ENCODE results near the gene TRIM50. TPM values are rescaled to one million over a fixed set of nuclear protein-coding genes. Genes with fewer than 3 reads are reported as not detected.

TRIM50 gene
- total and polyA plus RNA-seq, 2 experiments from 2014 or later = 0.10 TPM; not detected in 1

DNA sequence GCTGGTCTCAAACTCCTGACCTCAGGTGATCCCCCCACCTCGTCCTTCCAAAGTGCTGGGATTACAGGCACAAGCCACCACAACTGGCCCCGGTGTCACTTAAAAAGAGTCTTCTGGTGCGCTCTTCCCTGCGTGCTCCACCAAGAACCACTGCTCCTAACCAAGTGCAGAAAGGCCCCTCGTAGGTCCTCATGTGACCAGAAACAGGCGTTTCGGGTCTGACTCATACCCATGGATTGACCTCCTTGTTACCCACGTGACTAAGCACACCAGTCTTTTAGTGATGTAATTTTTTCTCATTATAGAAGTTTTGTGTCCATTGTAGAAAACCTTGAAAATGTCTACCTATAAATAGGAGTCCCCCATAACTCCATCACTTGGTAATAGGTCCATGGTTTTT lies 14.0 kb upstream of the TRIM50 start:
- Histone ChIP-seq H3K36me3 (ENCODE audit: insufficient read depth) (no peaks in the 10 kb centered on the region), H3K9me2 (ENCODE audit: insufficient read depth) (no peaks in the 10 kb centered on the region), H3F3A (replicated peaks; ENCODE audit: low read depth) (no peaks in the 10 kb centered on the region), H3K79me2 (replicated peaks; ENCODE audit: insufficient read depth) (no peaks in the 10 kb centered on the region), H3K27me3 (ENCODE audit: insufficient read depth) (no peaks in the 10 kb centered on the region), H3K4me3 (no peak overlapping the region), H3K4me1 (ENCODE audit: insufficient read depth) (peaks cover 7% of the 10 kb centered on the region; the same call in 1 of the 2 replicates), H4K20me1 (replicated peaks; ENCODE audit: insufficient read depth) (no peaks in the 10 kb centered on the region), H2AFZ (no peak overlapping the region), H3K27ac (ENCODE audit: low read depth) (no peak overlapping the region), H3K4me2 (no peak overlapping the region)
- DNase-seq (ENCODE audit: low spot score) = no peak
- Mint-ChIP-seq H3K27ac (no peak overlapping the region), H3K27me3 (ENCODE audit: insufficient read depth, low read depth, poor library complexity) (peaks cover 10% of the 10 kb centered on the region), H3K36me3 (ENCODE audit: low read depth) (no peaks in the 10 kb centered on the region), H3K9me3 (no peaks in the 10 kb centered on the region), H3K4me3 (no peak overlapping the region), H3K4me1 (peaks cover 37% of the 10 kb centered on the region)
- TF ChIP-seq, protein P1, sequence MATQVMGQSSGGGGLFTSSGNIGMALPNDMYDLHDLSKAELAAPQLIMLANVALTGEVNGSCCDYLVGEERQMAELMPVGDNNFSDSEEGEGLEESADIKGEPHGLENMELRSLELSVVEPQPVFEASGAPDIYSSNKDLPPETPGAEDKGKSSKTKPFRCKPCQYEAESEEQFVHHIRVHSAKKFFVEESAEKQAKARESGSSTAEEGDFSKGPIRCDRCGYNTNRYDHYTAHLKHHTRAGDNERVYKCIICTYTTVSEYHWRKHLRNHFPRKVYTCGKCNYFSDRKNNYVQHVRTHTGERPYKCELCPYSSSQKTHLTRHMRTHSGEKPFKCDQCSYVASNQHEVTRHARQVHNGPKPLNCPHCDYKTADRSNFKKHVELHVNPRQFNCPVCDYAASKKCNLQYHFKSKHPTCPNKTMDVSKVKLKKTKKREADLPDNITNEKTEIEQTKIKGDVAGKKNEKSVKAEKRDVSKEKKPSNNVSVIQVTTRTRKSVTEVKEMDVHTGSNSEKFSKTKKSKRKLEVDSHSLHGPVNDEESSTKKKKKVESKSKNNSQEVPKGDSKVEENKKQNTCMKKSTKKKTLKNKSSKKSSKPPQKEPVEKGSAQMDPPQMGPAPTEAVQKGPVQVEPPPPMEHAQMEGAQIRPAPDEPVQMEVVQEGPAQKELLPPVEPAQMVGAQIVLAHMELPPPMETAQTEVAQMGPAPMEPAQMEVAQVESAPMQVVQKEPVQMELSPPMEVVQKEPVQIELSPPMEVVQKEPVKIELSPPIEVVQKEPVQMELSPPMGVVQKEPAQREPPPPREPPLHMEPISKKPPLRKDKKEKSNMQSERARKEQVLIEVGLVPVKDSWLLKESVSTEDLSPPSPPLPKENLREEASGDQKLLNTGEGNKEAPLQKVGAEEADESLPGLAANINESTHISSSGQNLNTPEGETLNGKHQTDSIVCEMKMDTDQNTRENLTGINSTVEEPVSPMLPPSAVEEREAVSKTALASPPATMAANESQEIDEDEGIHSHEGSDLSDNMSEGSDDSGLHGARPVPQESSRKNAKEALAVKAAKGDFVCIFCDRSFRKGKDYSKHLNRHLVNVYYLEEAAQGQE (IDR thresholded peaks at IDR 0.05; ENCODE audit: unreplicated experiment) = no peak
- TF ChIP-seq JUNB (IDR thresholded peaks at IDR 0.05; ENCODE audit: unreplicated experiment) (no peak), ZNF114 (CRISPR knock-in tag; IDR thresholded peaks at IDR 0.05) (no peak), EZH2phosphoT487 (IDR thresholded peaks at IDR 0.05; ENCODE audit: unreplicated experiment) (no peak), ZNF331 (CRISPR knock-in tag; IDR thresholded peaks at IDR 0.05; ENCODE audit: low read depth) (no peak)
- TF ChIP-seq, protein P2, sequence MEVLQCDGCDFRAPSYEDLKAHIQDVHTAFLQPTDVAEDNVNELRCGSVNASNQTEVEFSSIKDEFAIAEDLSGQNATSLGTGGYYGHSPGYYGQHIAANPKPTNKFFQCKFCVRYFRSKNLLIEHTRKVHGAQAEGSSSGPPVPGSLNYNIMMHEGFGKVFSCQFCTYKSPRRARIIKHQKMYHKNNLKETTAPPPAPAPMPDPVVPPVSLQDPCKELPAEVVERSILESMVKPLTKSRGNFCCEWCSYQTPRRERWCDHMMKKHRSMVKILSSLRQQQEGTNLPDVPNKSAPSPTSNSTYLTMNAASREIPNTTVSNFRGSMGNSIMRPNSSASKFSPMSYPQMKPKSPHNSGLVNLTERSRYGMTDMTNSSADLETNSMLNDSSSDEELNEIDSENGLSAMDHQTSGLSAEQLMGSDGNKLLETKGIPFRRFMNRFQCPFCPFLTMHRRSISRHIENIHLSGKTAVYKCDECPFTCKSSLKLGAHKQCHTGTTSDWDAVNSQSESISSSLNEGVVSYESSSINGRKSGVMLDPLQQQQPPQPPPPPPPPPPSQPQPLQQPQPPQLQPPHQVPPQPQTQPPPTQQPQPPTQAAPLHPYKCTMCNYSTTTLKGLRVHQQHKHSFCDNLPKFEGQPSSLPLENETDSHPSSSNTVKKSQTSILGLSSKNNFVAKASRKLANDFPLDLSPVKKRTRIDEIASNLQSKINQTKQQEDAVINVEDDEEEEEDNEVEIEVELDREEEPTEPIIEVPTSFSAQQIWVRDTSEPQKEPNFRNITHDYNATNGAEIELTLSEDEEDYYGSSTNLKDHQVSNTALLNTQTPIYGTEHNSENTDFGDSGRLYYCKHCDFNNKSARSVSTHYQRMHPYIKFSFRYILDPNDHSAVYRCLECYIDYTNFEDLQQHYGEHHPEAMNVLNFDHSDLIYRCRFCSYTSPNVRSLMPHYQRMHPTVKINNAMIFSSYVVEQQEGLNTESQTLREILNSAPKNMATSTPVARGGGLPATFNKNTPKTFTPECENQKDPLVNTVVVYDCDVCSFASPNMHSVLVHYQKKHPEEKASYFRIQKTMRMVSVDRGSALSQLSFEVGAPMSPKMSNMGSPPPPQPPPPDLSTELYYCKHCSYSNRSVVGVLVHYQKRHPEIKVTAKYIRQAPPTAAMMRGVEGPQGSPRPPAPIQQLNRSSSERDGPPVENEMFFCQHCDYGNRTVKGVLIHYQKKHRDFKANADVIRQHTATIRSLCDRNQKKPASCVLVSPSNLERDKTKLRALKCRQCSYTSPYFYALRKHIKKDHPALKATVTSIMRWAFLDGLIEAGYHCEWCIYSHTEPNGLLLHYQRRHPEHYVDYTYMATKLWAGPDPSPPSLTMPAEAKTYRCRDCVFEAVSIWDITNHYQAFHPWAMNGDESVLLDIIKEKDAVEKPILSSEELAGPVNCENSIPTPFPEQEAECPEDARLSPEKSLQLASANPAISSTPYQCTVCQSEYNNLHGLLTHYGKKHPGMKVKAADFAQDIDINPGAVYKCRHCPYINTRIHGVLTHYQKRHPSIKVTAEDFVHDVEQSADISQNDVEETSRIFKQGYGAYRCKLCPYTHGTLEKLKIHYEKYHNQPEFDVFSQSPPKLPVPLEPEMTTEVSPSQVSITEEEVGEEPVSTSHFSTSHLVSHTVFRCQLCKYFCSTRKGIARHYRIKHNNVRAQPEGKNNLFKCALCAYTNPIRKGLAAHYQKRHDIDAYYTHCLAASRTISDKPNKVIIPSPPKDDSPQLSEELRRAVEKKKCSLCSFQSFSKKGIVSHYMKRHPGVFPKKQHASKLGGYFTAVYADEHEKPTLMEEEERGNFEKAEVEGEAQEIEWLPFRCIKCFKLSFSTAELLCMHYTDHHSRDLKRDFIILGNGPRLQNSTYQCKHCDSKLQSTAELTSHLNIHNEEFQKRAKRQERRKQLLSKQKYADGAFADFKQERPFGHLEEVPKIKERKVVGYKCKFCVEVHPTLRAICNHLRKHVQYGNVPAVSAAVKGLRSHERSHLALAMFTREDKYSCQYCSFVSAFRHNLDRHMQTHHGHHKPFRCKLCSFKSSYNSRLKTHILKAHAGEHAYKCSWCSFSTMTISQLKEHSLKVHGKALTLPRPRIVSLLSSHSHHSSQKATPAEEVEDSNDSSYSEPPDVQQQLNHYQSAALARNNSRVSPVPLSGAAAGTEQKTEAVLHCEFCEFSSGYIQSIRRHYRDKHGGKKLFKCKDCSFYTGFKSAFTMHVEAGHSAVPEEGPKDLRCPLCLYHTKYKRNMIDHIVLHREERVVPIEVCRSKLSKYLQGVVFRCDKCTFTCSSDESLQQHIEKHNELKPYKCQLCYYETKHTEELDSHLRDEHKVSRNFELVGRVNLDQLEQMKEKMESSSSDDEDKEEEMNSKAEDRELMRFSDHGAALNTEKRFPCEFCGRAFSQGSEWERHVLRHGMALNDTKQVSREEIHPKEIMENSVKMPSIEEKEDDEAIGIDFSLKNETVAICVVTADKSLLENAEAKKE (CRISPR knock-in tag; IDR thresholded peaks at IDR 0.05) = no peak
- no peak for ATAC-seq

Data from GM23338 (cell line).